C1 segment of cervical spinal cord (tissue), 14 donors: Measurements from ENCODE around the gene EML1.

ENCODE experiments used
- DNase-seq, 14 donors: peaks; one replicate each; lab custom pipeline; 2025; lab: John Stamatoyannopoulos, UW

Gene EML1

DNA sequence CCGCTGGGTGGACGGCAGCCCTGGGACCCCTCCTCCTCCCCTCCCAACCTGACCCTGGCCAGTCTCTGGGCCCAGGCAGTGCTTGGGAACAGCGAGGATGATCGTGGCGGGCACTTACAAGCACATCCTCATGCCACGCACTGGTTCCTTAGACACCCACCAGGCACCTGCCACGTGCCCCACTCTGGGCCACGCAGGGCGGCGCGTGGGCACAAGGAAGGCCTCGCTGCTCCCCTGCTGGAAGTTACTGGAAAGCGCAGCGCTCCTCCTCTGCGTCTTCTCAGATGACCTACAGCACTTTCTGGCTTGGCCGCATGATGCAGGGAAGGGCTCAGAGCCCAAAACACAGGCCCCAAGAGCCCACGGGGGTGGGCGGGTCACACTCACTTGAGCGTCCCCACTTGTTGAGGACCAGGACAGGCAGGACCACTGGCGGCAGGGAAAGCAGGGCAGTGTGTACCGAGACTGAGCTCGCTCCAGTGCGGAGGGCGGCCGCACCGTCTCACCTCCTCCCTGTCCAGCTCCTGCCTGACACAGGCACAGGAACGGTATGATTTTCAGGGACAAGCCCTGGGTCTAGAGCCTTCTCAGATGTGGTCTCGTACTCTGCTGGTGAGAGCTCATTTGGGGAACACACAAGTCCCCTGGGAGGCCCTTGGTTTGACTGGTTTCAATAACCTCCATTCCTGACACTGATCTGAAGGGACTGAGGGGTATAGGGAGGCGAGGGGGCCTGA lies 143.7 kb downstream of the EML1 start:
- no peak for DNase-seq

DNA sequence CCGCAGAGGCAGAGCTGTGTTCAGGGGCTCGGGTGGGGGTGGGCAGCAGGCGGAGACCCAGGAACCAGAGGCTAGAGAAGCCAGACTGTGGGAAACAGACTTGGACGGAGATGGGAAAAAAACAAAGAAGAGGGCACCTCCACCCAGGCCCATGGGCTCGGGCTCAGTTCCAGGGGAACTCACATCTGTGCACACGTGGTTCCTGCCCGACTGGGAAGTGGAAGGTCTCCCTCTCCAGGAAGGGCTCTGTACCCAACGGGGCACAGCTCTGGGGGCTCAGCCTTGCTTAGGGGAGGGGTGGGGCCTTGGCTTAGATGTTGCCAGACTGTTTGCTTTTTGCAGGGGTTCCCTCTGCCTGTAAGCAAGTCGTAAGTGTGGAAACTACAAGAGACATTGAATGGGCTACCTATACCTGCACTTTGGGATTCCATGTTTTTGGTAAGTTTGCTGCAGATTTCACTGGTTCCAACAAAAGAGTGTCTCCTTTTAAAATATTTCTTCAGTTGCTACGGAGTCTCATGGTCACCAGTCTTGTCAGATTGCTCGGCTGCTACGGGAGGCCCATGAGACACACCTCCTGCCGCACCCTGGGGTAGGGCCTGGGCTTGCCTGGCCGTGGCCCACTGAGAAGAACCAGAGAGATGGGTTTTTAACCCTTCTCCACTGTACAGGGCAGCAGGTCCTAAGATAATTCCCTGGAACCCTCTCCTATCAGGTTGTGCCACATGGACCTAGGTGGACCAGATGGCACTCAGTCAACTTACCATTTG lies 144.4 kb downstream of the EML1 start:
- no peak for DNase-seq

DNA sequence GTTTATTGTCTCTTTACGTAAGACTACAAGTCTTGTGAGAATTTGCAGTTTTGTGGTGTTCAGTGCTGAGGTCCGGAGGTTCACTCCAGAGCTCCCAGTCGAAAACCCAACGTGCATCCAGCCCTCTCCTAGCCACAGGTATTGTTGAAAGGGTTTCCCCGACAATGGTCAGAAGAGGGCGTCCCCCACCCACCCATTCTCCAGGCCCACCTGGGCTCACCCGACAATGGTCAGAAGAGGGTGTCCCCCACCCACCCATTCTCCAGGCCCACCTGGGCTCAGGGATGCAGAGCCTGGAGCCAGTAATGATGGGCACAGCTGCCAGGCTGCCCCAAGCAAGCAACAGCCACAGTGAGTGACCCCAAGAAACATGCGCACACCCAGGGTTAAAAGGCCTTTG lies 145.2 kb downstream of the EML1 start:
- DNase-seq, result no peak

DNA sequence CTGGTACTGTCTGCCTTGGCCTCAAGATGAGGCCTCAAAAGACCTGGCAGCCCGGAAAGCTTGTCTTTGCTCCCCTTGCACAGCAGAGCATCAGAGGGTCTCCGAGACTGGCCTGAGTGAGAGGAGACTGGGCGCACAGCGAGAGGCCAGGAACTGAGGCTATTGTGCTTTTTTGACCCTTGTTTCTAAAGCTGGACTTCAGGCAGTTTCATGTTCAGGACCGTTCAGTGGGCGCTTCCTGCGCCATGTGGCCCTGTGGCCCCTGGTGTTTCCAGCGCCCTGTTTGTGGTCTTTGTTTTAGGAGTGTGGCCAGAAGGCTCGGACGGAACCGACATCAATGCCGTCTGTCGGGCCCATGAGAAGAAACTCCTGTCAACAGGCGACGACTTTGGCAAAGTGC lies 145.7 kb downstream of the EML1 start:
- no peak for DNase-seq

DNA sequence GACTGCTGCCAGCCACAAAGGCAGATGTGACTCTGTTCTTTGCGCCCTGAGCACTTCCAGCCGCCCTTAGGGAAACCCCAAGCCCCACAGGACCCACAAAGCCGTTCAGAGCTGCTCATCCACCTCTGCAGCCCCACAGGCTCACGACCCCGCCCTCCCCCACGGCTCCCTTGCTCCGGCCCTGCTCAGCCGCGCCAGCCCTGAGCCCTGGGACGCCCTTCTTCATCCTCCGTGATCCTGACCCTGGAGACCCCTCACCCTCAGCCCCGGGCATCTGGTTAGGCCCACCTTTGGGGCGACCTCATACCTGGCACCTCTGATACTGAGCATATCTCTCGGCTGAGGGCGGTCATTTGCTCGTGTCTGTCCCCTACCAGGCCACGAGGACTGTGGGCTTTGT lies 146.2 kb downstream of the EML1 start:
- no peak for DNase-seq

DNA sequence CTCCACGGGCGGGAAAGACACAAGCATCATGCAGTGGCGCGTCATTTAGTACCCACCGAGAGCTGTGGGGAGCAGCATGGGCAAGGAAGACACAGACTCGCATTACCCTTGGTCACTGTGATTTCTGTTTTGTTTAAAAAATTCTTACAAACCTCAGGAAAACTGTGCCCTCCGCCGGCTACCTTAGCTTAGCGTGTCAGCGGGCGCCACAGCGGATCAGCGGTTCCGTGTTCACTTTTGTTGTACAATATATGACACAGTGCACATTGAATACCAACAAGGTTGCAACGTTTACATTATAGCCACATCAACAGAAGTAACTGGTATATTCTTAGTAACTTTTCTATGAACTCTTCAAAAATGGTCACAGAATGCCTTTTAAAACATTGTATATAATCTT lies 146.9 kb downstream of the EML1 start:
- no peak for DNase-seq

DNA sequence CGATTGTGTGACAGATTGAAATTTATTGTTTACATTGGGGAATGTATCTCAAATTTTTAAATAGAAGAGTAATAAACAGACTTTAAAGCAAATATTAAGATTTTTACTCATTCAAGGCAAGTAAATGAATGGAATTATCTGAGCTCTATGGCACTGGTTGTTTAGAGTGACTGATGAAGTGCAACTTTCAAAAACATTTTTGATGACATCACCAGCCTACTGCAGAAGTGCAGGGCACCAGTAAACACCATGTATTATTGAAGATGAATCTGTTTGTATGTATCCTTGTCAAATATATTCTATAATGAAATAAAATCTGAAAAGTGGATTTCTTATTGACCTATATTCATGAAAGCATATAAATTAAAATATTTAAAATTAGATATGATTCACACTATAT lies 148.0 kb downstream of the EML1 start:
- no peak for DNase-seq

DNA sequence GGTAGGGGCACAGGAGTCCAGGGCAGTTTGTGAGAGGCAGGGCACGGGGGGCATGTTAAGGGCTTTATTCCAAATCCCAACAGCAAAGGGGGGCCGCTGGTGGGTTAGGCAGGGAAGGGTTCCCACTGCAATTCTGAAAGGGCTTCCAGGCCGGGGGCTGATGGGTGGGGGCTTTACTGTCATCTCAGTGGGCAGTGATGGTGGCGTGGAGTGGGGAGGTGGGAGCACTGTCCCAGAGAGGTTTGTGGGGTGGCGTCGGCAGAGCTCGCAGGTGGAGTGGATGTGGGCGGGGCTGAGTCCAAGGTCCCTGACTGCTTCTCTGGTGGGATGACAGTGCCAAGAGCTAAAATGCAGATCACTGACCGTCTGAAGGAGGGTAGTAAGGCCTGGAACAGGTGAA lies 150.4 kb downstream of the EML1 start:
- no peak for DNase-seq

DNA sequence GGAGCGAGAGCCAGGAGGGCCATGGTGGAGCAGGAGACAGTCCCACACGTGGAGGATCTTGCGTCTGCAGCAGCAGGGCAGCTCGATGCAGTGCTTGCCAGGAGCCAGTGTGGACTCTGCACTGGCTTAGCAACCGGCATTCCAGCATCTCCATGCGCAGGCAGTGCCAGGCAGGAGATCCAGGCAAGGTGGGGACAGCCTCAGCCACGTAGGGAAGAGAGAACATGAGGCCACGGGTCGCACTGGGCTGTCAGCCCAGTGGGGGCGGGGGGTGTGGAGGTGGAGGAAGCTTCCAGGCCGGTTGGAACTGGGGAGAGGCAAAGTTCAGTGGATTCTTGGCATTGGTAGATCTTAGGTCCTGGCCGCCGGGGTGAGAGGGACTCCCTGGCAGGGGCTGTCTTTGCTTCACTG lies 151.0 kb downstream of the EML1 start:
- DNase-seq, result no peak

DNA sequence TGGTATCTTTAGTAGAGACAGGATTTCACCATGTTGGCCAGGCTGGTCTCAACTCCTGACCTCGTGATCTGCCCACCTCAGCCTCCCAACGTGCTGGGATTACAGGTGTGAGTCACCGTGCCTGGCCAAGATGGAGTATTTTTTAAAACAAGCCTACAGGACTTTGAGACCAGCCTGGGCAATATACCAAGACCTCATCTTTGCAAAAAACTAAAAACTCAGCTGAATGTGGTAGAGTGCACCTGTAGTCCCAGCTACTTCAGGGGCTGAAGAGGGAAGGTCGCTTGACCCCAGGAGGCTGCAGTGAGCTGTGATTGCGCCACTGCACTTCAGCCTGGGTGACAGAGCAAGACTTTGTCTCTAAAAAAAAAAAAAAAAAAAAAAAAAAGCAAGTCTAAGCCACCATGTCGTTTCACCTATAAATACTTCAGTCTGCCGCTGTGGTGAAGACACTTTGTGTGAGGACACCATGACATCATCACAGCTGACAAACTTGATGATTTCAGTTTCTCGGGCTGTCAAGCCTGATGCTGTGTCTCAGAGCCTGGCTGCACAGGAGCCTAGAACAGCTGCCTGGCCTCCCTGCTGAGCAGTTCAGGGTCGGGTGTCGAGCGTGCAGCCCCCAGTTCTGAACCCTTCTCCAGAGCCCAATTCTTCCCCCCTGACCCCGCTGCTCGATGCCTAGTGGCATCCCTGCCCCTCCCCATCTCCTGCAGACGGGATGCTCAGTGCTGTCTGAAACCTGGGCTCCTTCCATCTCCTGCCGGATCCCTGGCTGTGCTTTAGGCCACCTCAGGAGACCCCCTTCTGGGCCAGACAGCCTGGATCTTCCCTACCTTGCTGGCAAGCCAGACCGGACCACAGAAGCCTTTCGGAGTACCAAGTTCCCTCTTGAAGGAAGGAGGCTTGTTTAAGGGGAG lies 152.8 kb downstream of the EML1 start:
- DNase-seq, result no peak

DNA sequence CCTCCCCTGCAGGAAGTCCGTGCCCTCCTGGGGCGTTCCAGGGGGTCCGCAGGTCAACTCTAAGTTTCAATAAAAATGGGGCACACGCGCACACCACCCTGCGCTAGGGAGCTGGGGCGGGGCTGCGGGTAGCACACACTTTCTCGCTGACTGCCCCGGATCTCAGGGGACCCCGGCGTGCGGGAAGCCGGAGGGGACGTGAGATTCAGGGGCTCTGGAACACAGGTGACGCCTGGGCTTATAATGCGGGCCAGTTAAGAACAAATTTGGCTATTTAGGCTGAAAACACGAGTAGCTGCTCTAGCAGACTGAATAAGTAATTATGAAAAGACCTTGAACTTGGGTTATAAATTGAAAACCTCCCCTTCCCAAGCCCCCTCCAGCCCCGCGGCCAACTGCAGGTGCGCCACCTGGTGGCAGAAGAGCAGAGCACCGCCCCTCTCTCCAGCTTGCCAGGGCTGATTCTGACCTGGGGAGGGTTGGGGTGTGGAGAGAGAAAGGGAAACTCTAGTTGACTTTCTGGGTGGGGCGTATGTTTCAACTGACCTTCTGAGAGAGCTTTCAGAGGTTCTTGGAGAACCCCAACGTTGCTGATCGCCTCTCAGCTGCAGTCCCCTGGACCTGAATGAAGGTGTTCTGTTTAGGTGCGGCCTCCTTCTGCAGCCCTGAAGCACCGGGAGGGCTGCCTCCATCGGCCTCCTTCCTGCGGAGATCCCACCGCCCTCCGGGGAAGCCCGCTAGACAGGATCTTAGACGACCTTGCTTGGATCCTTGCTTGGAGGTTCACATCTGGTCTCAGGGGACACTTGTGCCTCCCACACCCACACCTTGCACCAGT lies 153.7 kb downstream of the EML1 start:
- DNase-seq, result peak in 3 of 14 donors; percentile 7 to 12 (median 9)

DNA sequence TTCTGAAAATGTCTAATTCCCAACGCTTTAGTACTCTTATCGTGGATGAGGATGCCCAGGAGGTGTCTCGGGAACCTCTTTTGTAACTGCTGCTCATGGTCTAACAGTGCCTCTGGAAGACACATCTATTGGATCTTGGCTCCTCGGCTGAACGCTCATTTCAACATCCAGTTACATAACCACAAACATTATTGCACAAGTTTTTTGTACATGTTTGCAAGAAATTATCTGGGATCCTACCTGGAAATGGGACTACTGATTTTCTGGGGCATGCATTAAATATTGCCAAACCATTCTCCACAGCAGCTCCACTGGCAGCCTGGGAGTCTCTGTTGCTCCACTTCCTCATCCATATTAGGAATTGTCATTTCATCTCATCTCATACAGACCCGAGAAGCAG lies 154.5 kb downstream of the EML1 start:
- DNase-seq, result no peak

DNA sequence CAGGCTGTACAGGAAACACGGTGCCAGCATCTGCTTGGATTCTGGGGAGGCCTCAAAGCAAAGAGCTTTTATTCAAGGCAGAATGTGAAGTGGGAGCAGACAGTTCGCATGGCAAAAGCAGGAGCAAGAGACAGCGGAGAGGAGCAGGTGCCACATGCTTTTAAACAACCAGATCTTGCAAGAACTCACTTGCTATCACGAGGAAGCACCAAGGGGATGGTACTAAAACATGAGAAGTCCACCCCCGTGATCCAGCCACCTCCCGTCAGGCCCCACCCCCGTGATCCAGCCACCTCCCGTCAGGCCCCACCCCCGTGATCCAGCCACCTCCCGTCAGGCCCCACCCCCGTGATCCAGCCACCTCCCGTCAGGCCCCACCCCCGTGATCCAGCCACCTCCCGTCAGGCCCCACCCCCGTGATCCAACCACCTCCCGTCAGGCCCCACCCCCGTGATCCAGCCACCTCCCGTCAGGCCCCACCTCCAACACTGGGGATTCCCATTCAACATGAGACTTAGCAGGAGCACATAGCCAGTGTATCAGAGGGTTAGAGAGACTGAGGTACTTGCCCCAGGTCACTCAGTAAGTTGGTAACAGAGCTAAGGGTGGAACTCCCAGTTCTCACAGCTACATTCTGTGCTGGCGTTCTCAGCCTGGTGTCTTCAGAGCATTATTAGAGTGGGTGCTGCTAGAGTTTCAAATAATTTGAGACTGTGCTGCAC lies 156.0 kb downstream of the EML1 start:
- peak in 1 of 14 donors; percentile 44 for DNase-seq

DNA sequence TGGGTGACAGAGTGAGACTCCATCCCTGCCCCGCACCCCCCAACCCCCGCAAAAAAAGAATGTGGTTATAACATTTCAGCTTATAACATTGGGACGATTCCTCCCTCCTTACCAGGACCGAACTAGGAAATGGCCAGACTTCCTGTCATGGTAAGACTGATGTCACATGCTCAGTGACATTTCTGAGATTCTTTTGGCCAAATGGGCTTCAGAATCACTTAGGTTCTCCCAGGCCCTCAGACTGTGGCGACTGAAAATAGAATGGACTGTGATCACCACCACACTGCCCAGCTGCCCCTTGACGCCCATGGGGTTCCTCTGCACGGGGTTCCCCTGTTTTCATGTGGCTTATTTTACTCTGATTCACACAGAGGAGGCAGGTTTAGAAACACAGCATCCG lies 157.0 kb downstream of the EML1 start:
- DNase-seq, result no peak

DNA sequence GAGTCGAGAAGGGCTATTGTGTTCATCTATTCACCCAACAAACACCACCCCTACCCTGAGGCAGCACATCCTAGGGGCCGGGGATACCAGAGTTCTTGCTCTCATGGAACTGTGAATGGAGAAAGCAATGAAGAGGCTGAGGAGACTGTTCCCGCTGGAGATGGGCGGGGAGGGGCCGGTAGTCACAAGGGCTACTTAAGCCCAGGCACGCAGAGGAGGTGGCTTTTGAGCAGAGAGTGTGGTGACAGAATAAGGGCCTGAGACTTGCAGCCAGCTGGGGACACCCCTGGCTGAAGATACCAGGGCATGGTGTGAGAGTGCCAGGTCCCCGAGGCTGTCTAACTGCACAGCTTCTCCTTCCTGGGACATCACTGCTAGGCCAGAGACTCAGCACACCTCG lies 157.9 kb downstream of the EML1 start:
- no peak for DNase-seq

DNA sequence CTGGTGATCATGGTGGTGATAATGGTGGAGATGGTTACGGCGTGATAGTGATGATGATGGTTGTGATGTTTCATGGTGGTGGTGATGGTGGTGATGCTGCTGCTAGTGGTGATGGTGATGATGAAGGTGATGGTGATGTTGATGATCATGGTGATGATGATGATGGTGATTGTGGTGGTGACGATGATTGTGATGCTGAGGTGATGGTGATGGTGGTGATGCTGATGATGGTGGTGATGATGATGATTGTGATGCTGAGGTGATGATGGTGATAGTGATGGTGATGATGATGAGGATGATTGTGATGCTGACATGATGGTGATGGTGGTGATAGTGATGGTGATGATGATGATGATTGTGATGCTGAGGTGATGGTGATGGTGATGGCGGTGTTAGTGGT lies 158.8 kb downstream of the EML1 start:
- no peak for DNase-seq

DNA sequence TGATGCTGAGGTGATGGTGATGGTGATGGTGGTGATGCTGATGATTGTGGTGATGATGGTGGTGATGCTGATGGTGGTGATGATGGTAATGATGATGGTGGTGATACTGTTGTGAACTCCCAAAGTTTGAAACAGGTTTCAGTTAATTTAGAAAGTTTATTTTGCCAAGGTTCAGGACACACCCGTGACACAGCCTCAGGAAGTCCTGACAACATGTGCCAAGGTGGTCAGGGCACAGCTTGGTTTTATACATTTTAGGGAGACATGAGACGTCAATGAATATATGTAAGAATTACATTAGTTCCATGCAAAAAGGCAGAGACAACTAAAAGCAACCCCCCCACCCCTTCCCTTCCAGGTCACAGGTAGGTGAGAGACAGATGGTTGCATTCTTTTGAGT lies 159.2 kb downstream of the EML1 start:
- no peak for DNase-seq

DNA sequence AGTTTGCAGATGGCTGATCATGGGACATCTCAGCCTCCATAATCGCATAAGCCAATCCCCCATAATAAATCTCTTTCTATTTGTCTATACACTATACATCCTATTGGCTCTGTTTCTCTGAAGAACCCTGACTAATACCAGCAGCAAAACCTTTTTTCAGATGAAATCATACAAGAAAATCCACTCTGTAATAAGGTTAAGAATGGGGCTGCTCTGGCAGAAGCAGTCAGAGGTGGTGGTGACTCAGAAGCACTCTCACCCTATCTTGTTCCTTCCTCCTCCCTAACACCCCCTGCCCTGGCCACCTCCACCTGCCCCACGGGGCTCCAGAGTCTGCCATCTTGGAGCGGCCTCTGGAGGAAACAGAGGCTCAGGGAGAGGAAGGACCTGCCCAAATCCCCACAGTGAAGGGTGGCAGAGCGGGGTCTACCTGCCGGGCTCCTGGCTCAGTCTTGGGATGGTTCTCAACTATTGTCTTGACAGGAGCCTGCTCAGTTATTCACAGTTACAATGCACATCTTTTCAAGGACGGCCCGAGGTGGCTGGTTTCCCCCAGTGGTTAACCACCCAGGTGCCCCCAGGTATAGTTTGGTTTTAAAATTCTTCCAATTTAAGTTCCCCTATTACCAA lies 162.7 kb downstream of the EML1 start:
- DNase-seq, result no peak

DNA sequence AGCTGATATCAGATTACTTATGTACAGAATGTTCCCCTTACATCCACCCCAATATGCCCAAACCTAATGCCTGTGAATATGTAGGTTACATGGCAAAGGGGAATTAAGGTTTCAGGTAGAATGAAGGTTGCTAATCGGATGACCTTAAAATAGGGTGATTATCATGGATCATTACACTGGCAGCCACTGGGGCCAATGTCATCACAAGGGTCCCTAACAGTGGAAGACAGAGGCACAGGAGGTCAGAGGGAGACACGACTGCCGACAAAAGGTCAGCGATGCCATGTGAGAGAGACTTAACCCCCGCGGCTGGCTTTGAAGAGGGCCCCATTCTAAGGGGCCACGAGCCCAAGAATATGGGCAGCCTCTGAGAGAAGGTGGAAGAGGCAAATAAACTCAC lies 165.2 kb downstream of the EML1 start:
- no peak for DNase-seq

DNA sequence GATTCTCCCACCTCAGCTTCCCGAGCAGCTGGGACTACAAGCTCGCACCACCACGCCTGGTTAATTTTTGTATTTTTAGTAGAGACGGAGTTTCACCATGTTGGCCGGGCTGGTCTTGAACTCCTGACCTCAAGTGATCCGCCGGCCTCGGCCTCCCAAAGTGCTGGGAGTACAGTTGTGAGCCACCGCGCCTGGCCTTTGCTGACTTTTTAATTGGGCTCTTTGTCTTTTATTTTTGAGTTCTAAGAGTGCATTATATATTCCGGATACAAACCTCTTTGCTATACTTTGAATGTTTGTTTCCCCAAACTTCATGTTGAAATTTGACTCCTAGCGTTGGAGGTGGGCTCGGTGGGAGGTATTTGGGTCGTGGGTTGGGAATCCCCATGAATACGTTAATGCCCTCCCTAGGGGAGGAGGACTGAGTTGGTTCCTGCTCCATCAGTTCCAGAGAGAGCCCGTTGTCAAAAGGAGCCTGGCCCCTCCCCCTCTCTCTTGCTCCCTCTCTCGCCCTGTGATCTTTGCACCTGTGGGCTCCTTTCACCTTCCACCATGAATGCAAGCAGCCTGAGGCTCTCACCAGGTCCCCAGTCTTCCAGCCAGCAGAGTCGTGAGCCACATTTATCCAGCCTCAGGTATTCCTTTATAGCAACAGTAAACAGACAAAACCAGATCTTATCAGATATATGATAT lies 168.8 kb downstream of the EML1 start:
- no peak for DNase-seq
